GM21786 (cell line): ENCODE data around the gene EFCAB5.
"Not testable (repeated sequence)": the region's sequence is repeated elsewhere in the genome, so short reads cannot be mapped to it uniquely, and the experiment has no call there.

ENCODE experiments used
- ATAC-seq: cut with Tn5 transposase; IDR thresholded peaks from one replicate; pipeline ENCODE4 v1.9.1; 2021; ENCODE audit not compliant: unreplicated experiment

The EFCAB5 gene

DNA sequence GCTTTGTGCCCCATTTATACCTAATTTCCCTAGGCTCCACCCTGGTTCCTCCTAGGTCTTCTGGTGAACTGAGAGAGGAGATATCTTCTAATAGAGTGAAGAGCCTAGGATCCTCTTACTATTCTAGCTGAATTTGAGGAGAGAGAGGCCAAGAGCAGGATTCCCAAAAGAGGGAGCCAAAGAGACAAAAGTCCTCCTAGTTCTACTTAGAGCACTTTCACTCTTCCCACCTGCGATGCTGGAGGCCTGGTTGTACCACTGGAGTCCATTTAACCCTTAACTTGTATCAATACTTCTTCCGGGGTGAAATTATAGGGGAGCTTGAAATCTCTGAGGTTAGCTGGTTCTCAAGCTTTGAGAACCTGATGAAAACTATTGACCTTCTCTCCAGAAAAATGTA lies 8.1 kb upstream of the EFCAB5 start:
- no peak for ATAC-seq

DNA sequence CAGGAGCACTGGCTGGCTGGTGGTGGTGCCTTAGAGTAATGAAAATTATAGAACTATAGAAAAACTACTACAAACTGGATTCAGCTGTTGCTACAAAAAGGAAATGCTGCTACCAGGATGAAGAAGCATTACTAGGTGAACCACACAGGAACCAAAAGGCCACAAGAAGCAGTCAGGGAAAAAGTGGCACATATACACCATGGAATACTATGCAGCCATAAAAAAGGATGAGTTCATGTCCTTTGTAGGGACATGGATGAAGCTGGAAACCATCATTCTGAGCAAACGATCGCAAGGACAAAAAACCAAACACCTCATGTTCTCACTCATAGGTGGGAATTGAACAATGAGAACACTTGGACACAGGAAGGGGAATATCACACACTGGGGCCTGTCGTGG lies 5.5 kb upstream of the EFCAB5 start:
- ATAC-seq = not testable (repeated sequence)

DNA sequence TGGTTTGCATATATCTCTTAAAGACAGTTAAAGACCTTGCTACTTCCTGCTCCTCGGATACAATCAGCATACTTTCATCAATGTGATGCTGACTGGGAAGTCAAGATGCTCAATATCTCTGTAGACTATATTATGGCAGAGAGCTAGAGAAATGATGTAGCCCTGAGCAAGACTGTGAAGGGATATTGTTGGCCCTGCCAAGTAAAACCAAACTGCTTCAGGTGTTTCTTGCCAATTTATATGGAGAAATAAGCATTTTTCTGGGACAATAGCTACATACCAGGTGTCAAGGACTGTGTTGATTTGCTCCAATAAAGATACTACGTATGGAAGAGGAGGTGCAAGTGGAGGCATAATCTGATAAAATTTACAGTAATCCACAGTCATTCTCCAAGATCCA lies 4.7 kb upstream of the EFCAB5 start:
- no peak for ATAC-seq

DNA sequence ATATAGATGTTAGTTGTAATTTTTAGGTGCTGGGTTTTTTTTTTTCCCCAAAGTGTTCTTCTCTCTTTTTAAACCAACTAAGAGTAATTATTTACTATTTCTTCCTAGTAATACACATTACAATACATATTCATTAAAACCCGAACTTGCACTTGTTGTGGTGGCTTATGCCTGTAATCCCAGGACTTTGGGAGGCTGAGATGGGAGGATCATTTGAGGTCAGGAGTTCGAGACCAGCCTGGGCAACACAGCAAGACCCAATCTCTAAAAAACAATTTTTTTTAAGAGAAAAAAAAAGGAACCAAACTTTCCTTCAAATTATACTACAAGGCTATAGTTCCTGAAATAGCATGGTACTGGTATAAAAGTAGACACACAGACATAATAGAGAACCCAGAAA lies 3.8 kb downstream of the EFCAB5 start:
- no peak for ATAC-seq

DNA sequence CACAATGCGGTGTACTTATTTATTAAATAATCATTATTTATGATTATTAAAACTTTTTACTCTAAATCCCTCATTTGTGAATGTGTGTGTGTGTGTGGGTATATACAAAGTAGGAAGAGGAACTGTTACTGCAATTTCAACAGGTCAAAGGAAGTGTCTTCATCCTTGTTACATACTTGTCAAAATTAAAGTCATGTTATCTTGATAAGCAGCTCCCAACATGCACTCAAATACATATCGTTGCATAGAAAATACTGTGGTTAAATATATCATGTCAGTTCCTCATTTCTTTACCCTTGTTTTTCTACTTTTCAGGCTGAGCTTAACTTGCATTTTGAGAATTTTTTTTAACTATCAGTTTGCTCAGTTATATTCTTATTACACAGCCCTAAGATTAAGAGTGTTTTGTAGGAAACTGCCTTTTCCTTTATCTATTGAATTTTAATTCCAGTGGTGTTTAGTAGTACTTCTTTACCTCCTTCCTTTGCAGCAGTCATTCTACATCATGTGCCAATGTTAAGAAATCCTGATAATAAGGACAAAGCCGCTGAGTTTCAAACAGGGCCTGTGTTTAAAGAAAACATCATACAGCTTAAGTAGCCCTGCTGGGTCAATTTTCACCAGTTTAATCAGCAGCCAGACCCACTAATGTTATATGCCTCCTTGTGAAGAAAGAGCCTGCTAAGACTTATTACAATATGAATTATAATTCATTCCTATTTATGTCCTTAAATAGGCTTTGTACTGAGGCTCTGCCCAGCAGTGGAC lies 7.2 kb downstream of the EFCAB5 start:
- no peak for ATAC-seq

- no peak for ATAC-seq
Observed at GRCh38 chr17:29949696-29950095, 8.3 kb downstream of the EFCAB5 start.

DNA sequence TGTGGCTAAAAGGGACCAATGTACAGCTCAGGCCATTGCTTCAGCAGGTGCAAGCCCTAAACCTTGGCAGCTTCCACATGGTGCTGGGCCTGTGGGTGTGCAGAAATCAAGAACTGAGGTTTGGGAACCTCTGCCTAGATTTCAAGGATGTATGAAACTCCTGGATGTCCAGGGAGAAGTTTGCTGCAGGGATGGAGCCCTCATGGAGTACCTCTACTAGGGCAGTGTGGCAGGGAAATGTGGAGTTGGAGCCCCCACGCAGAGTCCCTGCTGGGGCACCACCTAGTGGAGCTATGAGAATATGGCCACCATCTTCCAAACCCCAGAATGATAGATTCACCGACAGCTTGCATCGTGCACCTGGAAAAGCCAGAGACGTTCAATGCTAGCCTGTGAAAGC lies 13.0 kb downstream of the EFCAB5 start:
- ATAC-seq = no peak

DNA sequence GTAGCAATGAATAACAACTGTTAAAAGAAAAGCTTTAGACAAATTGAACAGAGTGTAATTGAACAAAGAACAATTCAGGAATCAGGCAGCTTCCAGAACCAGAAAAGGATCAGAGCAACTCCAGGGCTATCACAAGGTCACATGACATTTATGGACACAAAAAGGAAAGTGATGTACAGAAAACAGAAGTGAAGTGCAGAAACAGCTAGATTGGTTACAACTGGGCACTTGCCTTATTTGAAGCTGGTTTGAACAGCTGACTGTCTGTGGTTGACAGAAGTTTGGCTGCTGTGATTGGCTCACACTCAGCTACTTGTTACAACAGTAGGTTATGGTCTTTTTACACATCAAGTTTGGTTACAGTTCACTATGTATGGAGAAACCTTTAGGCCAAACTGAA lies 14.8 kb downstream of the EFCAB5 start:
- no peak for ATAC-seq

DNA sequence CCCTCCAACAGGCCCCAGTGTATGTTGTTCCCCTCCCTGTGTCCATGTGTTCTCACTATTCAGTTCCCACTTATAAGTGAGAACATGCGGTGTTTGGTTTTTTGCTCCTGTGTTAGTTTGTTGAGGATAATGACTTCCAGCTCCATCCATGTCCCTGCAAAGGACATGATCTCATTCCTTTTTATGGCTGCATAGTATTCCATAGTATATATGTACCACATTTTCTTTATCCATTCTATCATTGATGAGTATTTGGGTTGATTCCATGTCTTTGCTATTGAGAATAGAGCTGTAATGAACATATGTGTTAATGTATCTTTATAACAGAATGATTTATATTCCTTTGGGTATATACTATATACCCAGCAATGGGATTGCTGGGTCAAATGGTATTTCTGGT lies 16.1 kb downstream of the EFCAB5 start:
- ATAC-seq = not testable (repeated sequence)

- ATAC-seq = no peak
Observed at GRCh38 chr17:29958947-29959657, 17.7 kb downstream of the EFCAB5 start.

- no peak for ATAC-seq
Observed at GRCh38 chr17:29959658-29960337, 18.4 kb downstream of the EFCAB5 start.

DNA sequence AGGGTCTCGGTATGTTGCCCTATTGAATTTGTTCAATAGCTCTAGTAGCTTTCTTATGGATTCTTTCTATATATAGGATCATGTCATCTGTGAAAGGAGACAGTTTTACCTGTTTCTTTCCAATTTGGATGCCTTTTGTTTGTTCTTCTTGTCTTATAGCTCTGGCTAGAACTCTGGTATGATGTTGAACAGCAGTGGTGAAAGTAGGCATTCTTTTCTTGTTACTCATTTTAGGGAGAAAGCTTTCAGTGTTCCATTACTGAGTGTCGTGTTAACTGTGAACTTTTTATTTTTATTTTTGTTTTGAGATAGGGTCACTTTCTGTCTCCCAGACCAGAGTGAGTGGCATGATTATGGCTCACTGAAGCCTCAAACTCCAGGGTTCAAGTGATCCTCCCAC lies 21.2 kb downstream of the EFCAB5 start:
- ATAC-seq = no peak

DNA sequence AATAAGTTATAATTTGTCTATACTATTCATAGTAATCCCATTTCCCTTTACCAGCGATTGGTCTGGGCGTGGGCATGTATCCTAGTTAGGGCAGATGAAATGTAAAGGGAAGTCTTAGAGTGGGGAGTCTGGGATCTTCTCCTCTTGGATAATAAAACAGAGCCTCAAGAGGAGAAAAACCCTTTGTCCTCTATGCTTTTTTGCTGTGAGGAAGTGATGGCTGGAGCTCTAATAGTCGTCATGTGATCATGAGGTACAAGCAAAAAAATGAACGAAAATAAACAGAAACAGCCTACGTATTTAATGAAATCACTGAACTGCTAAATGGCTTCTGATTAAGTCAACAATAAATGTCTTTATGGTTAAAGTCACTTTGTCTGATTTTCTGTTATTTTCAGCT lies 26.8 kb downstream of the EFCAB5 start:
- no peak for ATAC-seq

DNA sequence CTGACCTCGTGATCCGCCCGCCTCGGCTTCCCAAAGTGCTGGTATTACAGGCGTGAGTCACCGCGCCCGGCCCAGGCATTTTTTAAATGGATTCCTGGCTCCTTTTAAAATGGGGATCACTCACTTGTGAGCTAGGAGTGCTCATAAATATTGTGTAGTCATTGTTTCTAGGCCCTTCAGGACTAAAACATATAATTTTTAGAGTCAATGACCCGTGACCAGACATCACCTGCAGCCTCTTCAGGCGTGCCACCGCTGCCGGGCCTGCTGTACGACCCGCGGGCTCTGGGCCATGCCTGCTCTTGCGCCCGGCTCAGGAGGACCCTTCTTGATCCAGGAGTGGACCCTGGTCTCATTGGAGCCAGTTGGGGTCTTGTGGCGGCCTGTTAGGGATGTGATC lies 30.8 kb downstream of the EFCAB5 start:
- no peak for ATAC-seq

DNA sequence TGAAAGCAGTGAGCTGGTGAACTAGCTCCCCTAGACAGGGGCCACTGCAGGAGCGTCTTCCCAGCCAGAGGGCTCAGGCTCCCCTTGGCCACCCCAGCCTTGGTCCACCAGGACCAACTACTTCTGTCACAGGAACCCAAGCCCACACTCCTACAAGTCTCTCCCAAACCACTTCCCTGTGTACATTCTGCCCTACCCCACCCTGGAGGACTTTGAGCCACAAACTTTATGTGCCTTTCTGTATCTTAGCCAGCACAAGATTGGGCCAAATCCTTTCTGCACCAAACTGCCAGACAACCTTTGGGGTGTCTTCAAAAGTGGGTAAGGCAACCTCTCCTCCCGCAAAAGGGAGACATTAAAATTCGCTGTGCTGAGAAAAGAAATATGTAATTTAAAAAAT lies 31.6 kb downstream of the EFCAB5 start:
- ATAC-seq = no peak

GRCh38 chr17:29977836-29978235 lies 36.4 kb downstream of the EFCAB5 start:
- ATAC-seq = no peak

DNA sequence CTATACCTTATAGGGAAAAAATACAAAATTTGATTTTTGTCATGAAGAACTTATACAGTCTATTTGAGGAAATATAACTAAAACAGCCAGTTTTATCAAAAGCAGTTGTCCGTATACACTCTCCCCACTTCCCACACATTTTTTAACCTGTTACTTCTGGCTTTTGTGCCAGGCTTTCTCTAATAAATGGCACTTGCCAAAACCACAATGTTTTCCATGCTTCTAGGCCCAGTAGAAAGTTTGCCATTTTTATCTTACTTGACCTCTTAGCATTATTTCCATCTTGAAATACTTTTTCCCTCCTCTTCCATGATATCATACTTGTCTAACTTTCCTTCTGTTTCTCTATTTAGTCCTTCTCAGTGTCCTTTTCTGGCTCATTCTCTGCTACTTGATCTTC lies 38.8 kb downstream of the EFCAB5 start:
- ATAC-seq = no peak

DNA sequence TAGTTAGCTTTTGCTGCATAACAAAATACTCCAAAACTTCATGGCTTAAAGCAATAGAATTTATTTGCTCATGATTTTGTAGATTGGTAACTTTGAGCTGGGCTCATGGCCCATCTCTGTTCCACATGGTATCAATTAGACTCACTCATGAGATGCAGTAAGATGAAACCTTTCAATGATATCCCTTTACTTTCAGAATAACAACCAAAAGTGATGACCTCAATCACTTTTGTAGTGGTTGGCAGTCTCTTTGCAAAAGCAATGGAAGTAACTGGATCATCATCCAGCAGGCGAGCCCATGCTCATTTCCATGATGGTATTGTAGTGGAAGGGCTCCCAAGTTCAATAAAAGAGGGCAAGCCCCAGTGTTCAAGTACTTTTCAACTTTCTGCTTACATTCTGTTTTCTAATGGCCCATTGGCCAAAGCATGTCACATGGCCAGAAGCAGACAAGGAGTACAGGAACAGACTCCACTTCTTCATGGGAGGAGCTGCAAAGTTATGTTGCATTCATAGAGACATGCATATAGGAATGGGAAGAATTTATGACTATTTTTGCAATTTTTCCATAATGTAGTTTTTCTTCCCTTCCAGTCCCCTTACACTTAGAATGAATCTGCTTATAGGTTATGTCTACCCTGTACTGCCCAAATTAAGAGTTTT lies 41.7 kb downstream of the EFCAB5 start:
- ATAC-seq = no peak

DNA sequence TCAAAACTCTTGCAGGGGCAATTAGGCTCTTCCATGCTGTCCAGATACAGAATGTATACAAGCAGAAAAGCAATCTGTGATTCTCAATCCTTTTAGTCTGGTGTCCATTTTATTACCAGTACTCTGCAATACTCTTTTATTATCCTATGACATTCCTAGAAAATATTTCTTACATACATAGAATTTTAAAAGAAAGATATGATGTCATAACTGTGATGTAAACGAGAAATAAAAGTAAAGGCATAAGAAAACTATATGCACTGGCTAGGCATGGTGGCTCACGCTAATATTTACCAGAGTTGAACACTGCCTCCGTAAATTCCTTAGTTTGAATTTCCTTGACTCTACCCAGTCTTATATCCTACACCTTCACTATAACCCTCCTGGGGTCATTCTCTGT lies 55.0 kb downstream of the EFCAB5 start:
- no peak for ATAC-seq

- ATAC-seq = no peak
Observed at GRCh38 chr17:30000001-30000754, 58.7 kb downstream of the EFCAB5 start.

DNA sequence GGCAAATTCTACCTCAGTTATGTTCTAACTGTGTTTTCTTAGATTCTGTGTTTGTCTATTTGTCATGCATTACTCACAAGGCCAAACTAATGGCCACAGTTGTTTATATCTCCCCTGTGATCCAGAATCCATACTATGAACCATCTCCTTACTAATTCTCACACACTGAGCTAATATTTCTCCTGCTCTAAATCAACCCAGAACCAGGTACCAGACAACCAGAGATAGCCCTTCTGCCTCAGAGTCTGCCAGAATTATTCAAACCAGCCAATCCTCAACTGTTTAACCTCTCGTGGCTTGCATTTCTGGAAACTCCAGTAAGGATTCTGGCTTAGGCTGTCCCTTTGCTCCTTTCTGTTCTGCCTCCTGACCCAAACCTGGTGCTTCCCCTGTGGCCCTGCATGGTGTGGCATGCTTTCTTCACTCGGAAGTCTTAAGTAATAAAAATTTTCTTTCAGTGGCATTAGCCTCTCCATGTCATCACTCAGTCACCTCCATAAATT lies 59.4 kb downstream of the EFCAB5 start:
- ATAC-seq = no peak
